Kidney epithelial cell (primary cell): ENCODE results near the gene PLSCR3. TPM values are rescaled to one million over a fixed set of nuclear protein-coding genes. Genes with fewer than 3 reads are reported as not detected.

Experiments used
- DNase-seq: peaks from one replicate; pipeline ENCODE4 v3.0.0-alpha.2; 2010; ENCODE audit warnings: low read depth
- H3K27me3 ChIP-seq: 2 replicates; pipeline ENCODE4 v1.6.0; 2011; ENCODE audit warnings: low read length; ENCODE audit not compliant: control insufficient read depth, insufficient read depth
- H3K36me3 ChIP-seq: 2 replicates; pipeline ENCODE4 v1.5.1; 2011; ENCODE audit warnings: low read length; ENCODE audit not compliant: control insufficient read depth, insufficient read depth
- H3K4me3 ChIP-seq: 2 replicates; pipeline ENCODE4 v1.5.1; 2011; ENCODE audit warnings: low read depth, mild to moderate bottlenecking, control low read depth, low read length
- total RNA-seq: library from RNA; depleted of rRNA; stranded (reverse); fragments of >200 nt; gene quantifications from 2 replicates; pipeline ENCODE4 v1.2.3, GENCODE V29; 2015
- TF ChIP-seq, protein P1 (sequence below): IDR thresholded peaks from 2 replicates; pipeline ENCODE4 v1.5.1; 2011; ENCODE audit warnings: mild to moderate bottlenecking, moderate library complexity, low read length, control low read depth, inconsistent platforms; ENCODE audit not compliant: insufficient read depth, poor library complexity, severe bottlenecking

The PLSCR3 gene
- total RNA-seq, 1 donor from 2014 or later: 61.8 TPM

DNA sequence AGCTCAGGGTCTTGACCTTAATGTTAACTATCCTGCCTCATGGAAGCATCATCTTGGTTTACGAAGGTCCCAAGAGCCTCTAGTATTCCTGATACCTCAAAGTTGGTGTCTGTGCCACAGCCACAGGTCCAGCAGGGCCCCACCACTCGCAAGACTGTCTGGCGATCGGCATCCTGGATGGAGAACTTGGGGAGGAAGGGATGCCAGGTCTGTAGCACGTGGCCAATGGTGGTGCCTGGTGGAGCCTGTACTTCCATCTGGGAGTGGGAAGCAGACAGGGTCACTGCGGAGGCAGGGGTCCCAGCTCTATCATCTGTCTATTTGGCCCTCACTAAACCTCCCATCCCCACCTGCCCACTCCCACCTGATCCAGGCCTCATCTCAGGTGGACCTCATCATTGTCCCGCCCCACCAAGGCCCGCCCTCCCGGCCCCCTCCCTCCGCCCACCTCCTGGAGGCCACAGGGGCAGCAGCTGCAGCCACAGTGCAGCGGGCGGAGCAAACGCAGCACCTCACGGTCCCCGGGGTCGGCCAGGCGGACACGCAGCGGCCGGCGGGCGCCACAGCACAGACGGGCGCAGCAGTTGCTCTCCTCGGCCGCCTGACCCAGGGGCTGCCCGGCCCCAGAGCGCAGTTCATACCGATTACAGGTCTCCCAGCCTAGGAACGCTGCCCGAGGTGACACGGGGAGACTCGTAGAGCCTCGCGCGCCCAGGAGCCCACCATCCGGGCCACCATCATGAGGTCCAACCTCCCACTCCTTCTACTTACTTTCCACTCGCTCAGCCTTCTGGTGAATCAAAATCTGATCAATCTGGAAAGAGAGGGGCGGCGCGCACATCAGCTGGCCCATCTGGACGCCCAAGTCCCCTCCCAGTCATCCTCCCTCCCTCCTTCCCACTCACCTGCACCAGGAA, 1.4 kb downstream of the PLSCR3 start:
- no peak for DNase-seq
- Histone ChIP-seq H3K27me3 (no peaks in the 10 kb centered on the region), H3K36me3 (peaks cover 1% of the 10 kb centered on the region), H3K4me3 (peak overlapping the region; percentile 57)
- TF ChIP-seq, protein P1, sequence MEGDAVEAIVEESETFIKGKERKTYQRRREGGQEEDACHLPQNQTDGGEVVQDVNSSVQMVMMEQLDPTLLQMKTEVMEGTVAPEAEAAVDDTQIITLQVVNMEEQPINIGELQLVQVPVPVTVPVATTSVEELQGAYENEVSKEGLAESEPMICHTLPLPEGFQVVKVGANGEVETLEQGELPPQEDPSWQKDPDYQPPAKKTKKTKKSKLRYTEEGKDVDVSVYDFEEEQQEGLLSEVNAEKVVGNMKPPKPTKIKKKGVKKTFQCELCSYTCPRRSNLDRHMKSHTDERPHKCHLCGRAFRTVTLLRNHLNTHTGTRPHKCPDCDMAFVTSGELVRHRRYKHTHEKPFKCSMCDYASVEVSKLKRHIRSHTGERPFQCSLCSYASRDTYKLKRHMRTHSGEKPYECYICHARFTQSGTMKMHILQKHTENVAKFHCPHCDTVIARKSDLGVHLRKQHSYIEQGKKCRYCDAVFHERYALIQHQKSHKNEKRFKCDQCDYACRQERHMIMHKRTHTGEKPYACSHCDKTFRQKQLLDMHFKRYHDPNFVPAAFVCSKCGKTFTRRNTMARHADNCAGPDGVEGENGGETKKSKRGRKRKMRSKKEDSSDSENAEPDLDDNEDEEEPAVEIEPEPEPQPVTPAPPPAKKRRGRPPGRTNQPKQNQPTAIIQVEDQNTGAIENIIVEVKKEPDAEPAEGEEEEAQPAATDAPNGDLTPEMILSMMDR: no peak

DNA sequence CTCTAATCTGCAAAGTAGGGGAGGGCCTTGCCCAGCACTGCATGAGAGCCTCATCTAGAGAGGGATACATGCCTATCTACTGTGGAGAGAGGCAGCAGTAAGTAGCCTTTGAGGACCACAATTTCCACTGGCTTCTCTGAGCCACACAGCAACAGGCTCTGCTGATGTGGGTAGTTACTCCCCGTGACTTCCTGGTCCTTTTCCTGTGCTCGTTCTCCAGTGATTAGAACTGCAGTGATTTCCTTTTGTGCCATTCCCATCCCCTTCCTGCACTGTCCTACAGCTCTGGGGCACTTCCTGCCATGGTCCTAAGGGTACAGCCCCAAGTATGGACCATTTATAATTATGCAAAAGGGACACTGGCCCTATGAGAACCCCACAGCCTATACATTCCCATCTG, 3.0 kb downstream of the PLSCR3 start:
- no peaks in the 10 kb centered on the region for H3K27me3 ChIP-seq
- DNase-seq: no peak
- no peak overlapping the region for H3K4me3 ChIP-seq
- TF ChIP-seq, protein P1: no peak
- H3K36me3 ChIP-seq: peaks cover 1% of the 10 kb centered on the region

DNA sequence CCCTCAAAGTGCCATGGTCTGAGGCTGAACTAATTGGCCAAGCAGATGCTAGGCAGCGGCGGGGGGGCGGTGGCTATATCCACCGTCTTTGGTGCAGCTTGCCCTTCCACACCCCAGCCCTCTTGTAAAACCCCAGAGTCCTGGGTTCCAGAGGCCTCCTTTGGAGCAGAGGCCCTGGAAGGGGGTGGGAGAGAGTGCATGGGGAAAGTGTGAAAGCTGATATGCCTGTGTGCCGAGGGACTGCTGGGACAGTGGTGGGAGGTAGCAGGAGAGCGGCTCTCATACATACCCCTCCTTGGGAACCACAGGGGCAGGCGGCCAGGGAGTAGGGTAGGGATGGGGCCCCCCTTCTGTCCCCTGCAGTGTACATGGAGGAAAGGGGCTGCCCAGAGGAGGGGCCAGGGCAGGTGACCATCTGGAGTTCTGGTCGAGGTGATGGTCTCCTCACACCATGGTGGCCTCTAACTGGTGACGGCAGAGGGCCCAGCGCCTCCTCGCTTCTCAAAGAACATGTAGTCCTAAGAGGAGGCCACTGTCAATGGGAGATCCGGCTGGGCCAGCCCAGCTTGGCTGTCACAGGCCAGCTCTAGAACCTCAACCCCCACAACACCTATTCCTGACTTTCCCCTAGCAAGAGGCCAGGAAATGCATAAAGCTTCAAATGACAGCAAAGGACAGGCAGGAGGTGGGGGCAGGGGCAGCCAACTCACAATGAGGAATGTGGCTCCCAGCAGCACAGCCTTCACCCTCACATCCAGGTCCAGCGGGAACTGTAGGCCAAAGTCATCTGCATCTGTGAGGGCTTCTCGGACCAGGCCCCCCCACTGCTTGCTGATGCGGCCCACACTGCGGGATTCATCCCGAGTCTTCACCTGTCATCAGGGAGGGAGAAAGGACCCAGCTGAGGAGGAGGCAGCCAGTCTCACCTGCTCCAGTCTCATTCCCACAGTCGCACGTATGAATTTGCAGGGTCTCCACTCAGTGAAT, 4.1 kb downstream of the PLSCR3 start:
- no peak for DNase-seq
- peaks cover 1% of the 10 kb centered on the region for H3K36me3 ChIP-seq
- no peak overlapping the region for H3K4me3 ChIP-seq
- H3K27me3 ChIP-seq: no peaks in the 10 kb centered on the region
- TF ChIP-seq, protein P1: no peak

DNA sequence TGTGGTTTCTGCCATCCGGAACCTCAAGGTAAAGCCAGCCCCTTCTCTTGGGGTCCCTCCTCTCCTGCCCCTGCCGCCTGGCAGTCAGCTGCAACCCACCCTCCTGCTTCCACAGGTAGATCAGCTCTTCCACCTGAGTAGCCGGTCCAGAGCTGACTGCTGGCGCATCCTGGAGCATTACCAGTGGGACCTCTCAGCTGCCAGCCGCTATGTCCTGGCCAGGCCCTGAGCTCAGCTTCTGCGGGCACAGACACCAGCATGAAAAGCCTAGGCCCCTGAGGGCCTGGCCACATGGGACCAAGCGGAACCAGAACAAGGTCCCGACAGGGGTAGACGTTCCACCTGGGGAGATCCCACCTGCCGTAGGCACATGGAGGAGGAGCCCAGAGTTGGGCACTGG, 5.5 kb downstream of the PLSCR3 start:
- Histone ChIP-seq H3K27me3 (no peaks in the 10 kb centered on the region), H3K36me3 (peaks cover 1% of the 10 kb centered on the region), H3K4me3 (no peak overlapping the region)
- DNase-seq: no peak
- TF ChIP-seq, protein P1: no peak

DNA sequence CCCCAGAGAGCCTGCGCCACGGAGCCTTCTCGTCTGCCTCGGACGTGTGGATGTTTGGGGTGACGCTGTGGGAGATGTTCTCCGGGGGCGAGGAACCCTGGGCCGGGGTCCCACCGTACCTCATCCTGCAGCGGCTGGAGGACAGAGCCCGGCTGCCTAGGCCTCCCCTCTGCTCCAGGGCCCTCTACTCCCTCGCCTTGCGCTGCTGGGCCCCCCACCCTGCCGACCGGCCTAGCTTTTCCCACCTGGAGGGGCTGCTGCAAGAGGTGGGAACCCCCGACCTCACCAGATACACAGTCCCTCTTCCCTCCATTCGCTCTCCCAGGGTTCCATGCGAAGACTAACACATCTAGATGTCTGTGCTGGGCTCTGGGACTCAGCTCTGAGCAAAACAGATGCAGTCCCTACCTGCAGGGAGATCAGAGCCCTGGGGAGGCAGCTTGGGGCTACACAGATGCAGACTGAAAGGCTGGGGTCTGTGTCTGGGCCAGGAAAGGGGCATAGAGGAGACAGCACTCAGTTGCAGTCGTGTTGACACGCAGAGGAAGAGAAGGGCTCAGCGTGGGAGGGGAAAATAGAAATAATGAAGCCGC, 9.7 kb downstream of the PLSCR3 start:
- Histone ChIP-seq H3K27me3 (no peaks in the 10 kb centered on the region), H3K4me3 (peak overlapping the region; percentile 28), H3K36me3 (no peaks in the 10 kb centered on the region)
- no peak for DNase-seq
- TF ChIP-seq, protein P1: no peak
